ENCODE results near the gene ZNF217.
"Not testable (repeated sequence)": the region's sequence is repeated elsewhere in the genome, so short reads cannot be mapped to it uniquely, and the experiment has no call there.

The ZNF217 gene

DNA sequence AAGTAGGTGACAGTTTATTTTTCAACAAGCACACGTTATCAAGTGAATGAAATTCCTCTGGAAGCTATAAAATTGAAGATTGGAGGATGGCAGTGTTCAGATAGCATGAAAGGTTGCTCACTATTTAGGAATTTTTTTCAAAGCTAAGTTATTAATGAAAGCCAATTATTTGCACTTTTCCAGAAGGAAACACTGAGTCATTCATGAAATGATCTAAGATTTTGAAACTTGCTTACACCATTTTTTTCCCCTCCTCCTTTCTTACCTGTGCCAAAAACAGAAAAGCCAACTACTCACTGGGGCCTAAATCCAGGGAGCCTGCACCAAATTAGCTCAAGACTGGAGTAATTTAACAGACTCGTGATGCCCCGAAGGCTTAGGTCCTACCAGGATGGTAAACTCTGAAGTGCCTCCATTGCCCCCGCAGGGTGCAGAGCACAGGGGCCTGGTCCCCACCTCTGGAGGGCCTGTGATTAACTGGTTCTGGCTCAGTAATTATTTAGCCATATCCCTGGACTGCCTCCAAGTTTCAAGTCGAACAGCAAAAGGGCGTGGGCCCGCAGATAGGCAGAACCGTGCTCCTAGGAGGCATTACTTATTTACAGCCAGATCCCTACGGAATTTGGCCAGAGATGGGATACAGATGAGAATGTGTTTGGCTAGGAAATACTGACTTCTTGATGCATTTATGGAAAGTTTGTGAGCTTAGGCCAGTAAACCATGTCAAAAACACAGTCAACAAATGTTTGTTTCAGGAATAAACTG lies 28.0 kb upstream of the ZNF217 start:
- Mint-ChIP-seq H3K36me3 (ENCODE audit: low read depth) (no peaks in the 10 kb centered on the region), H3K4me1 (peaks cover 36% of the 10 kb centered on the region), H3K27ac (peak overlapping the region; percentile 80), H3K4me3 (no peak overlapping the region), H3K27me3 (ENCODE audit: low read depth, poor library complexity) (no peaks in the 10 kb centered on the region), H3K9me3 (no peaks in the 10 kb centered on the region)
- DNase-seq, result no peak
- no peak for TF ChIP-seq CTCF (IDR thresholded peaks at IDR 0.05)

- not testable (repeated sequence) for H3K36me3 Mint-ChIP-seq (ENCODE audit: low read depth); H3K4me3 Mint-ChIP-seq; H3K27ac Mint-ChIP-seq; H3K9me3 Mint-ChIP-seq; DNase-seq; H3K27me3 Mint-ChIP-seq (ENCODE audit: low read depth, poor library complexity)
- peaks cover 28% of the 10 kb centered on the region for H3K4me1 Mint-ChIP-seq
Measured at GRCh38 chr20:53618490-53619000, 24.9 kb upstream of the ZNF217 start.

GRCh38 chr20:53617791-53618489 lies 24.3 kb upstream of the ZNF217 start:
- Mint-ChIP-seq H3K36me3 (ENCODE audit: low read depth) (no peaks in the 10 kb centered on the region), H3K27ac (no peak overlapping the region), H3K9me3 (no peaks in the 10 kb centered on the region), H3K4me1 (peaks cover 22% of the 10 kb centered on the region), H3K4me3 (no peak overlapping the region), H3K27me3 (ENCODE audit: low read depth, poor library complexity) (no peaks in the 10 kb centered on the region)
- no peak for TF ChIP-seq CTCF (IDR thresholded peaks at IDR 0.05)
- no peak for DNase-seq

DNA sequence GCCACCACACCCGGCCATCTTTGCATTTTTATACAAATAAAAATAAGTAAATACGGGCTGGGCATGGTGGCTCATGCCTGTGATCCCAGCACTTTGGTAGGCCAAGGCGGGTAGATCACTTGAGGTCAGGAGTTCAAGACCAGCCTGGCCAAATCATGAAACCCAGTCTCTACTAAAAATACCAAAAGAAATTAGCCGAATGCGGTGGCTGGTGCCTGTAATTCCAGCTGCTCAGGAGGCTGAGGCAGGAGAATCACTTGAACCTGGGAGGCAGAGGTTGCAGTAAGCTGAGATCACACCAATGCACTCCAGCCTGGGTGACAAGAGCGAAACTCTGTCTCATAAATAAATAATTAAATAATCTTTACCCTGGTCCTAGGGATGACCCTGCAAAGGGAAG lies 22.9 kb upstream of the ZNF217 start:
- H3K9me3 Mint-ChIP-seq; H3K36me3 Mint-ChIP-seq (ENCODE audit: low read depth); DNase-seq; H3K27me3 Mint-ChIP-seq (ENCODE audit: low read depth, poor library complexity); H3K4me3 Mint-ChIP-seq; H3K27ac Mint-ChIP-seq: not testable (repeated sequence)
- peaks cover 11% of the 10 kb centered on the region for H3K4me1 Mint-ChIP-seq

GRCh38 chr20:53613748-53614147 lies 20.1 kb upstream of the ZNF217 start:
- Mint-ChIP-seq H3K27ac (no peak overlapping the region), H3K4me1 (peaks cover 22% of the 10 kb centered on the region), H3K4me3 (no peak overlapping the region), H3K9me3 (no peaks in the 10 kb centered on the region), H3K36me3 (ENCODE audit: low read depth) (no peaks in the 10 kb centered on the region), H3K27me3 (ENCODE audit: low read depth, poor library complexity) (peaks cover 1% of the 10 kb centered on the region)
- no peak for TF ChIP-seq CTCF (IDR thresholded peaks at IDR 0.05)
- no peak for DNase-seq

DNA sequence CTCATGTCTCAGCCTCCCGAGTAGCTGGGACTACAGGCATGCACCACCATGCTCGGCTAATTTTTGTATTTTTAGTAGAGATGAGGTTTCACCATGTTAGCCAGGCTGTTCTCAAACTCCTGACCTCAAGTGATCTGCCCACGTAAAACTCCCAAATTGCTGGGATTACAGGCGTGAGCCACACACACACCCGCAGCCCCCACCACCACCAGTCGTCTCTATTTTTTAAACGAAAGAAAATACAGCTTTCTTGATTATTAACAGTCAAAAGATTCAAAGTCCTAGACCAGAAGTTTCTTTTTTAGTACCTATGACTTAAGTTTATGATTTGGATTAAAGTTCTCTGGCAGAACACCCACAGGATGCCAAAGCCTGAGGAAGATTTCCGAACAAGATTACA lies 18.6 kb upstream of the ZNF217 start:
- H3K36me3 Mint-ChIP-seq (ENCODE audit: low read depth); H3K9me3 Mint-ChIP-seq; H3K27ac Mint-ChIP-seq; DNase-seq; H3K27me3 Mint-ChIP-seq (ENCODE audit: low read depth, poor library complexity); H3K4me3 Mint-ChIP-seq: not testable (repeated sequence)
- H3K4me1 Mint-ChIP-seq, result peaks cover 22% of the 10 kb centered on the region

DNA sequence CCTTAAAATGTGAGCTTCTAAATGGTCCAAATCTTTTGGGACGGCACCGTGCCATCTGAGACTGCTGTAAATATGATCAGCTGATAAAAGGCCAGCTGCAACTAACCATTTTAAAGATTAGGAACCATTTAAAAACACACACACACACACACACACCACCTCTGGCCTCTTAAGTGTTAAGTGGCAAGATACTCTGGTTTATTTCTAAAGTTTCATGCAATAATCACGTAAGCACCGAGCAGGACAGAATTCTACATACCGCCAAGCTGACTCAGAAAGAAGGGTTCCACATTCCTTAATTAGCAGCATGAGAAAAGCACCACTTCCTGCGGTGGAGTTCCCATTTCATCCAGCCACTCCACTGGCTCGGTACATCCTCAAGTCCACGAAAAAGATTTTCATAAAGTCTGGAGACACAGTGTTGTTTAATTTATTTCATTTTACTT lies 17.8 kb upstream of the ZNF217 start:
- Mint-ChIP-seq H3K9me3 (no peaks in the 10 kb centered on the region), H3K27me3 (ENCODE audit: low read depth, poor library complexity) (peaks cover 3% of the 10 kb centered on the region), H3K27ac (peak overlapping the region; percentile 87), H3K36me3 (ENCODE audit: low read depth) (no peaks in the 10 kb centered on the region), H3K4me3 (no peak overlapping the region), H3K4me1 (peaks cover 22% of the 10 kb centered on the region)
- no peak for DNase-seq
- no peak for TF ChIP-seq CTCF (IDR thresholded peaks at IDR 0.05)

All from nephron progenitor cell (in vitro differentiated cells).